ENCODE results near the gene ANKRD44.

ANKRD44 gene

GRCh38 chr2:196959281-196959680 lies 351.3 kb downstream of the ANKRD44 start:
- TF ChIP-seq ZFX (IDR thresholded peaks at IDR 0.05; ENCODE audit: borderline replicate concordance) = no peak
- TF ChIP-seq CTCF (IDR thresholded peaks at IDR 0.05) = no peak
- no peak overlapping the region for H3K27ac ChIP-seq

- no peak overlapping the region for H3K27ac ChIP-seq
Measured at GRCh38 chr2:196957881-196958525, 352.6 kb downstream of the ANKRD44 start.

GRCh38 chr2:196957442-196957841 lies 353.1 kb downstream of the ANKRD44 start:
- no peak for TF ChIP-seq ZFX (IDR thresholded peaks at IDR 0.05; ENCODE audit: borderline replicate concordance)
- TF ChIP-seq CTCF (IDR thresholded peaks at IDR 0.05) = no peak
- no peak overlapping the region for H3K27ac ChIP-seq

More at GRCh38 chr2:196957881-196958525, 352.6 kb downstream of the ANKRD44 start:
- TF ChIP-seq CTCF (IDR thresholded peaks at IDR 0.05) = no peak
- TF ChIP-seq ZFX (IDR thresholded peaks at IDR 0.05; ENCODE audit: borderline replicate concordance) = no peak

GRCh38 chr2:196956069-196956468 lies 354.5 kb downstream of the ANKRD44 start:
- no peak for TF ChIP-seq ZFX (IDR thresholded peaks at IDR 0.05; ENCODE audit: borderline replicate concordance)
- TF ChIP-seq CTCF (IDR thresholded peaks at IDR 0.05) = no peak
- H3K27ac ChIP-seq = no peak overlapping the region

GRCh38 chr2:196955036-196955435 lies 355.5 kb downstream of the ANKRD44 start:
- no peak overlapping the region for H3K27ac ChIP-seq
- TF ChIP-seq CTCF (IDR thresholded peaks at IDR 0.05) = no peak
- no peak for TF ChIP-seq ZFX (IDR thresholded peaks at IDR 0.05; ENCODE audit: borderline replicate concordance)

GRCh38 chr2:196954001-196954400 lies 356.6 kb downstream of the ANKRD44 start:
- no peak overlapping the region for H3K27ac ChIP-seq
- TF ChIP-seq ZFX (IDR thresholded peaks at IDR 0.05; ENCODE audit: borderline replicate concordance) = no peak
- no peak for TF ChIP-seq CTCF (IDR thresholded peaks at IDR 0.05)

GRCh38 chr2:196952936-196953335 lies 357.6 kb downstream of the ANKRD44 start:
- H3K27ac ChIP-seq = no peak overlapping the region
- TF ChIP-seq CTCF (IDR thresholded peaks at IDR 0.05) (no peak), ZFX (IDR thresholded peaks at IDR 0.05; ENCODE audit: borderline replicate concordance) (no peak)

Measured in 22Rv1 (cell line).